Activated T-cell treated with anti-CD3 and anti-CD28 coated beads for 24 hours (primary cell): ENCODE data around the gene FAHD1.
"Not testable (repeated sequence)": the region's sequence is repeated elsewhere in the genome, so short reads cannot be mapped to it uniquely, and the experiment has no call there.

Experiments used
- DNase-seq: peaks from one replicate; pipeline ENCODE4 v3.0.0-alpha.2; 2020; ENCODE audit warnings: low read depth

Gene FAHD1

GRCh38 chr16:1789643-1790045 lies 37.4 kb upstream of the FAHD1 start:
- DNase-seq = no peak

- no peak for DNase-seq
Observed at GRCh38 chr16:1790261-1790610, 36.8 kb upstream of the FAHD1 start.

GRCh38 chr16:1790611-1791255 lies 36.3 kb upstream of the FAHD1 start:
- no peak for DNase-seq

- no peak for DNase-seq
Observed at GRCh38 chr16:1791256-1791942, 35.6 kb upstream of the FAHD1 start.

- no peak for DNase-seq
Observed at GRCh38 chr16:1791943-1792812, 34.8 kb upstream of the FAHD1 start.

GRCh38 chr16:1792836-1793577 lies 34.0 kb upstream of the FAHD1 start:
- DNase-seq = no peak

GRCh38 chr16:1793578-1794220 lies 33.3 kb upstream of the FAHD1 start, which contains the start of gene IGFALS:
IGFALS (minus strand) TSS chr16:1793705; CDS start chr16:1793652, 53 bp downstream.
- no peak for DNase-seq

GRCh38 chr16:1794221-1794871 lies 32.7 kb upstream of the FAHD1 start:
- no peak for DNase-seq

GRCh38 chr16:1794908-1795666 lies 31.9 kb upstream of the FAHD1 start:
- no peak for DNase-seq

- DNase-seq = not testable (repeated sequence)
Observed at GRCh38 chr16:1799263-1799662, 27.7 kb upstream of the FAHD1 start.

GRCh38 chr16:1800701-1801100 lies 26.3 kb upstream of the FAHD1 start:
- DNase-seq = no peak

GRCh38 chr16:1807626-1808025 lies 19.4 kb upstream of the FAHD1 start:
- DNase-seq = no peak

GRCh38 chr16:1808691-1809090 lies 18.3 kb upstream of the FAHD1 start:
- DNase-seq = no peak

- DNase-seq = no peak
Observed at GRCh38 chr16:1809281-1809801, 17.7 kb upstream of the FAHD1 start.

GRCh38 chr16:1810106-1810505 lies 16.9 kb upstream of the FAHD1 start:
- no peak for DNase-seq

- DNase-seq = no peak
Observed at GRCh38 chr16:1810536-1810935, 16.5 kb upstream of the FAHD1 start.

GRCh38 chr16:1812732-1813163 lies 14.3 kb upstream of the FAHD1 start:
- peak; percentile 30 for DNase-seq

GRCh38 chr16:1815461-1815860 lies 11.5 kb upstream of the FAHD1 start:
- no peak for DNase-seq

- DNase-seq = no peak
Observed at GRCh38 chr16:1816396-1817275, 10.4 kb upstream of the FAHD1 start.
